VCaP (cell line): ENCODE measurements around the gene MEIS2.

ENCODE experiments used
- H3K27ac ChIP-seq: fragments of 450-650 bp; 2 replicates; pipeline ENCODE4 v1.5.1; 2017
- CTCF ChIP-seq: fragments of 450-650 bp; conservative IDR thresholded peaks from 2 replicates; pipeline ENCODE4 v1.5.1; 2017; ENCODE audit warnings: mild to moderate bottlenecking, moderate library complexity

MEIS2 gene

GRCh38 chr15:37057831-37058230, 42.5 kb downstream of the MEIS2 start:
- no peak overlapping the region for H3K27ac ChIP-seq
- TF ChIP-seq CTCF, result no peak

GRCh38 chr15:37057256-37057655, 43.1 kb downstream of the MEIS2 start:
- H3K27ac ChIP-seq, result no peak overlapping the region

GRCh38 chr15:37056177-37057121, 43.9 kb downstream of the MEIS2 start:
- H3K27ac ChIP-seq, result no peak overlapping the region
- no peak for TF ChIP-seq CTCF

More at GRCh38 chr15:37057256-37057655, 43.1 kb downstream of the MEIS2 start:
- no peak for TF ChIP-seq CTCF

- no peak overlapping the region for H3K27ac ChIP-seq
- no peak for TF ChIP-seq CTCF
Observed at GRCh38 chr15:37055481-37055880, 44.9 kb downstream of the MEIS2 start.

GRCh38 chr15:37054336-37054735, 46.0 kb downstream of the MEIS2 start:
- H3K27ac ChIP-seq, result no peak overlapping the region
- no peak for TF ChIP-seq CTCF

- no peak overlapping the region for H3K27ac ChIP-seq
- no peak for TF ChIP-seq CTCF
Observed at GRCh38 chr15:37053166-37053565, 47.2 kb downstream of the MEIS2 start.

GRCh38 chr15:37050345-37050744, 50.0 kb downstream of the MEIS2 start:
- H3K27ac ChIP-seq, result no peak overlapping the region
- TF ChIP-seq CTCF, result no peak
